ENCODE results near the gene DPP6. TPM values are rescaled to one million over a fixed set of nuclear protein-coding genes. Genes with fewer than 3 reads are reported as not detected.

Gene DPP6
- total and polyA plus RNA-seq, 2 of the 8 experiments (the other 6 are each of a cell fraction or from before 2014, with no cell fraction given) = 4.7 to 6.8 TPM

GRCh38 chr7:154907651-154908620, 855.7 kb downstream of the DPP6 start:
- H2AFZ ChIP-seq (ENCODE audit: low read length) = no peak overlapping the region
- H3K23me2 ChIP-seq (ENCODE audit: low read depth, low read length) = no peaks in the 10 kb centered on the region
- no peak overlapping the region for H4K91ac ChIP-seq (replicated peaks; ENCODE audit: insufficient read length, low read length)
- 90% methylated on average over 20 of the region's 21 CpGs; no CpG with 5 or more reads in 1 of the 2 experiments for WGBS, 2 experiments (ENCODE audit: extremely low coverage in 1 of 2, insufficient coverage in 1 of 2, insufficient read length in 1 of 2, insufficient replicate concordance in 2 of 2, low coverage in 1 of 2, low lambda C conversion rate in 2 of 2, missing lambda C conversion rate in 1 of 2)
- no peak overlapping the region for H4K5ac ChIP-seq (ENCODE audit: insufficient read length, low read depth, low read length)
- no peak overlapping the region for H3K9ac ChIP-seq (replicated peaks in 1 of 4; ENCODE audit: extremely low read depth in 1 of 4, low read depth in 3 of 4, low read length in 3 of 4)
- H3K27ac ChIP-seq (ENCODE audit: low read depth, low read length) = no peak overlapping the region
- no peak overlapping the region for H3K14ac ChIP-seq (ENCODE audit: insufficient read length)
- H4K20me1 ChIP-seq (replicated peaks in 1 of 2; ENCODE audit: control insufficient read depth in 1 of 2, insufficient read depth in 2 of 2, low read length in 2 of 2) = no peaks in the 10 kb centered on the region
- no peak overlapping the region for H2BK120ac ChIP-seq (replicated peaks; ENCODE audit: low read depth, low read length)
- no peak overlapping the region for H3K4me2 ChIP-seq (ENCODE audit: insufficient read depth in 1 of 2, low read depth in 2 of 2, low read length in 2 of 2)
- no peak overlapping the region for H4K8ac ChIP-seq (ENCODE audit: extremely low read depth, insufficient read depth, low read length)
- no peak for DNase-seq (ENCODE audit: low read depth in 1 of 2, low spot score in 2 of 2)
- H3K4me1 ChIP-seq (replicated peaks in 1 of 4; ENCODE audit: control insufficient read depth in 3 of 4, insufficient read depth in 4 of 4, low read length in 3 of 4) = no peaks in the 10 kb centered on the region
- no peak overlapping the region for H3K23ac ChIP-seq (ENCODE audit: insufficient read length)
- no peak for FAIRE-seq
- no peak overlapping the region for H3K56ac ChIP-seq (replicated peaks; ENCODE audit: insufficient read length, low read depth, low read length)
- H2BK12ac ChIP-seq (ENCODE audit: low read depth, low read length) = no peak overlapping the region
- H2BK5ac ChIP-seq (ENCODE audit: low read depth, low read length) = no peak overlapping the region
- no peak overlapping the region for H3K4me3 ChIP-seq (ENCODE audit: extremely low read depth in 1 of 4, insufficient read depth in 2 of 4, low read depth in 3 of 4, low read length in 4 of 4)
- ChIA-PET POLR2A (ENCODE audit: partially characterized antibody) (no interaction called here), CTCF (ENCODE audit: partially characterized antibody) (interaction anchor here (0.9 to 1.9 kb wide), 4 partner anchors 11 to 45 kb away, joined by 3 to 5 read pairs (median 4); no protein-coding TSS in a partner anchor)
- H3K79me1 ChIP-seq (ENCODE audit: low read depth, low read length) = no peaks in the 10 kb centered on the region
- H2BK15ac ChIP-seq (ENCODE audit: low read length) = no peak overlapping the region
- no peaks in the 10 kb centered on the region for H3K79me2 ChIP-seq (ENCODE audit: control insufficient read depth in 1 of 2, insufficient read depth in 2 of 2, low read length in 2 of 2)
- no peak overlapping the region for H3K4ac ChIP-seq (replicated peaks; ENCODE audit: insufficient read length, low read depth, low read length)
- no peak overlapping the region for H2BK20ac ChIP-seq (ENCODE audit: low read length)
- peaks cover 6 to 27% of the 10 kb centered on the region in 2 experiments; a peak in 3 of 4 replicates for H3K9me3 ChIP-seq (ENCODE audit: insufficient read depth in 2 of 2, low read depth in 1 of 2, low read length in 1 of 2)
- no peaks in the 10 kb centered on the region; a peak in 1 of 7 replicates for H3K27me3 ChIP-seq (replicated peaks in 1 of 4; ENCODE audit: control insufficient read depth in 3 of 4, extremely low read depth in 1 of 4, insufficient read depth in 3 of 4, low read length in 3 of 4)
- H2AK5ac ChIP-seq (ENCODE audit: low read depth, low read length) = no peak overlapping the region
- no peak overlapping the region for H3K18ac ChIP-seq (ENCODE audit: extremely low read depth, low read length)
- H3K36me3 ChIP-seq (ENCODE audit: control insufficient read depth in 2 of 4, insufficient read depth in 4 of 4, low read length in 3 of 4) = peaks cover 0 to 5% (median 0%) of the 10 kb centered on the region in 4 experiments; a peak in 1 of 8 replicates
- TF ChIP-seq SP1 (IDR thresholded peaks at IDR 0.05; ENCODE audit: low read depth, low read length) (no peak), TEAD4 (IDR thresholded peaks at IDR 0.05; ENCODE audit: low read depth, low read length) (no peak), EZH2 (IDR thresholded peaks at IDR 0.05; ENCODE audit: low read depth, low read length, severe bottlenecking) (no peak), E2F6 (IDR thresholded peaks at IDR 0.05) (no peak), HDAC6 (IDR thresholded peaks at IDR 0.05; ENCODE audit: low read depth, low read length) (no peak), FOSL1 (IDR thresholded peaks at IDR 0.05; ENCODE audit: insufficient read depth, low read depth, low read length) (no peak), ATF2 (IDR thresholded peaks at IDR 0.05; ENCODE audit: low read length) (no peak), EP300 (IDR thresholded peaks at IDR 0.05; ENCODE audit: borderline replicate concordance in 1 of 2, low read depth in 2 of 2, low read length in 2 of 2) (no peak), ASH2L (IDR thresholded peaks at IDR 0.05; ENCODE audit: low read length) (no peak)
